HG02970 (cell line): Measurements from ENCODE around the gene ASAP2.
"Not testable (repeated sequence)": the region's sequence is repeated elsewhere in the genome, so short reads cannot be mapped to it uniquely, and the experiment has no call there.

Experiments
- ATAC-seq: cut with Tn5 transposase; IDR thresholded peaks from one replicate; pipeline ENCODE4 v1.9.1; 2021; ENCODE audit warnings: mild to moderate bottlenecking, moderate library complexity, moderate number of reproducible peaks; ENCODE audit not compliant: unreplicated experiment, low FRiP score

The ASAP2 gene

GRCh38 chr2:9391961-9392720 lies 185.5 kb downstream of the ASAP2 start:
- no peak for ATAC-seq

GRCh38 chr2:9392898-9393765 lies 186.5 kb downstream of the ASAP2 start:
- no peak for ATAC-seq

GRCh38 chr2:9394816-9395215 lies 188.2 kb downstream of the ASAP2 start:
- no peak for ATAC-seq

- ATAC-seq, result no peak
These were observed 190.6 kb downstream of the ASAP2 start for GRCh38 chr2:9397201-9397600.

DNA sequence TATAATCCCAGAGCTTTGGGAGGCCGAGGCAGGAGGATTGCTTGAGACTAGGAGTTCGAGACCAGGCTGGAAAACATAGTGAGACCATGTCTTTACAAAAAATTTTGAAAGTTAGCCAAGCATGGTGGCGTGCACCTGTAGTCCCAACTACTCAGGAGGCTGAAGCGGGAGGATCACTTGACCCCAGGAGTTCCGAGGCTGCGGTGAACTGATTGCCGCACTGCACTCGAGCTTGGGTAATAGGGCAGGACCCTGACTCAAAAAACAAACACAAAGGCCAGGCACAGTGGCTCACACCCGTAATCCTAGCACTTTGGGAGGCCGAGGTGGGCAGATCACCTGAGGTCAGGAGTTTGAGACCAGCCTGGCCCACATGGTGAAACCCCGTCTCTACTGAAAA lies 191.6 kb downstream of the ASAP2 start:
- ATAC-seq, result not testable (repeated sequence)

DNA sequence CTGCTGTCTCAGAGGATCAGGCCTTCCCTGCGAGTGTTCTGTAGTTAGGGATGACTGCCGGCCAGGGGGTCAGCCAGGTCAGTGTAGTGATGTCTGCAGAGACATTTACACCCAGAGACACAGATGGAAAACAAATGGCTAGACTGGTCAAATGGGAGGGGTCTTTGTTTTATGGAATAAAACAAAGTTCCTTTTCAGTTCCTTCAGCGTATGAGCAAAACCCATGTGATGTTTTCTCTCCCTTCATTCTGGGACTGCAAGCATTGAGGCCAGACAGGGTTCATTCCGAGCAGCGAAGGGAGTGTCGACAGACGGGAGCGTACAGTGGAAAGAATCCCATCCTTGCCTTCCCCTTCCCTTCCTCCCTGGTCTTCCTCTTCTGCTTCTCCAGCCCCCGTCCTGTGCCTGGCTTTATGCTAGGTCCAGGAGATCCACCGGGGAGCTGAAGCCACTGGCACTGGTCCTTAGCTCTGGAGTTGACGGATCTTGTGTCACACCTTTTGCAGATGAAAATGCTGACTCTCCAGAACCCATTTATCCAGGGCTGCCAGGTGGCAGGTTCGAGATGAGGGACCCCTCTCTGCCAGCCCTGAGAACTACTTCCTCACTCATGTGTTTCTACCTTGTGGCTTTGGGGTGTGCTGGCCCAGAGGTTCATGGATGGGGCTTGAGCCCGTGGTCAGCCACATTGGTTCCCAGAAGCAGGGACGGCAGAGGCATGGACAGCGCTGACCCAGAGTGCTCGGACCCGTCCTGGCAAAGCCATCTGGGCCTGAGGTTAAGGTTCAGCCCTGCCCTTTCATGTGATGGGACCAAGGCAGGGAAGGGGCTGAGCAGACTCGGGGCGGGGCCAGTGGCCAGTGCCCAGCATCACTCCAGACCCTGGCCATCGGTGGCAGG lies 192.5 kb downstream of the ASAP2 start:
- no peak for ATAC-seq

GRCh38 chr2:9400268-9401058 lies 193.9 kb downstream of the ASAP2 start:
- no peak for ATAC-seq

GRCh38 chr2:9401059-9401547 lies 194.5 kb downstream of the ASAP2 start:
- no peak for ATAC-seq

DNA sequence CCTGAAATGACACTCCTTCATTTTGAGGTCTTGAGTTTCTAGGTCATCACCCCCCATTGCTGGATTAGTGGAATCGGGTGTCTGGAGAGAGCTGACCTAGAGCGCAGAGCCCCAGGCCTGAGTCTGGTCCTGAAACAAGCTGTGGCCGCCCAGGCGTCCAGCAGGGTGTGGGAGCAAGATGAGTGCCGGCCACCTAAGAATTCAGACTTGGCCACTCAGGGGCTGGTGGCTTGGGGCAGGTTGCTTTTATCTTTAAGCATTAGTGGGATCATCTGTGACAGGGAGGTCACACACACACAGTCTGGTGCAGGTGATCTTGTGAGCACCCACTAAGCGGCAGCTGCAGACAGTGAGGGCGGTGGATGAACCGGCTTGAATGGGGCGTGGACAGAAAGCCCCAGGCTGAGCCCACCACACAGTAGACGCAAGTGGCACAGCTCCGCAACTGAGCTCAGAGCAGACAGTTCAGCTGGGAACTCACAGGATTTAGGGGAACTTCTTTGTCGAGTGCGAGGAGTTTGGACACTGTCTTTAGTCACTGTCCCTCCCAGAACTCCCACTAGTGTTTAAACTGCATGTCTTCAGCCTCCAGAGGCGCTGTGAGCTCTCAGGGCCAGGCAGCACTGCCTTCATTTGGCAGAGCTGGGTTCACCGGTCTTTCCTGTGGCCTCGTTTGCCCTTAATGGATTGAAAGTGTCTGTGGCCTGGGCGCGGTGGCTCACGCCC lies 195.2 kb downstream of the ASAP2 start:
- ATAC-seq, result no peak

DNA sequence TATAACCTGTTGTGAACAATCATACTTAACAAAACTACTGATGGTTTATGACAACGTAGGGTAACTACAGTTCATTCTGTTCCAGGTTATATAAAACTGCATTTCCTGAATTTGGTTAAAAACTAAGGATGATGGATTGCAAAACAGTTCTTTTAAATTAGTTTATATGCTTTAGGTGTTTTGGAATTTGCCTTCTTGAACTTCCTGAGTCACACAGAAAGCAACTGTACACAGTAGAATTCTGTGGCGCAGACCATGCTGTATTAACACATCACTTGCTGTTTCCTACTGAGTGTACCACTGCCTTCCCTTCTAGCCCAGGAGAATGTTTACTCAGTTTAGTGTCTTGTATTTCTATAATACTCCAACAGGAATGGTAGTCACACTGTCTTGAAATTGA lies 197.3 kb downstream of the ASAP2 start:
- ATAC-seq, result no peak

- ATAC-seq, result no peak
These were observed 197.8 kb downstream of the ASAP2 start for GRCh38 chr2:9404451-9404850.

GRCh38 chr2:9405636-9406035 lies 199.0 kb downstream of the ASAP2 start:
- ATAC-seq, result no peak

DNA sequence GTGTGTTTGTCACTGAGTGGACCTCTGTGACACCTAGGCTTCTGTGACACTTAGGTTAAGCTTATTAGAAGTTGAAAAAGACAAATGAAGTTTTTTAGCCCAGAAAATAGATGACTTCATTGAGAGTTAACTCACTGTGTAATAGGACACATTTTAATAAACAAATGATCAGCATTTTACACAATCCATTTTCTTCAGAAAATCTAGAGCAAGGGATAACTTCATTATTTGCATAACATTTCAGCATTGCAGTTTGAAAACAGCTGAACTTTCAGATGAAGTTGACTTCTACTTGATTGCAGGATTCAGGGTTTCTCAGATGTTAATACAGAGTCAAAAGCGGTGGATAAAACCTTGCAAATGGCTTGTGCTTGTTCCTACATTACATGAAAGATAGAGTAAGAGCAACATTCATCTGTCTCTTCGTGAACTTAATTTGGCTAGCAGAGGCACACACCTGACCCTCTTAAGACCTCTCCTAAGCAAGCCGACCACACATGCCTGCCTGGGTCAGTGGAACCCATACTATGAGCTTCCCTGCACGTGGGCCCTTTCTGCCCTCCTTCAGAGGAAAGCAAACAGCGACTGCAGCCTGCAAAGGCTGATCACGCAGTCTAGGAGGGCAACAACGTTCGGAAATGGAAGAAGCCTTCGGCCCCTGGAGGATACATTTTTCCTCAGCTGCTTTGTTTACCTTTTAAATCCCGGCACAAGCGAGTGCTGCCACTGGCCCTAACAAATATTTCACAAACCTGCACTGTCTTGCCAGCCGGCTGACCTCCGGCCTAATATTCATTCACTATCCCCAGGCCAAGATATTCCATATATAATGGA lies 200.1 kb downstream of the ASAP2 start:
- no peak for ATAC-seq

DNA sequence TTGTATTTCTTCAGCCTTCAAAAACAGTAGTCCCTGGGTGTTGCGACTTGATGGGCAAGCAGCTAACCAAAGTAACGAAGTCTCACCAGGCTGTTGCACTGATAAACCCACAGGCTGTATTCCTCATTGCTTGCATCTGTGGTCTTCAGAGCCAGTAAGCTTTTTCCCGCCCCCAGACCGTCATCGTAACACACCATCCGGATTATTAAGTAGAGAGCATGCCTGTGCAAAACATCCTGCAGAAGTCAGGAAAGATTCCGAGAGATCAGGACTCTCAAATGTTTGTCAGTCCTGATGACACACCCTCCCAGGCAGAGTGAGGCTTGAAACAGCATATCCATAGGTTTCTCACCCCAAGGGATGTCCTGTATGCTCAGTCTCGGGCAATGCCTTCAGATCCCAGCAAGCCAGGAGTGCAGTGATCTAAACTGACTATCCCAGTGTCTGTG lies 200.8 kb downstream of the ASAP2 start:
- ATAC-seq, result no peak

DNA sequence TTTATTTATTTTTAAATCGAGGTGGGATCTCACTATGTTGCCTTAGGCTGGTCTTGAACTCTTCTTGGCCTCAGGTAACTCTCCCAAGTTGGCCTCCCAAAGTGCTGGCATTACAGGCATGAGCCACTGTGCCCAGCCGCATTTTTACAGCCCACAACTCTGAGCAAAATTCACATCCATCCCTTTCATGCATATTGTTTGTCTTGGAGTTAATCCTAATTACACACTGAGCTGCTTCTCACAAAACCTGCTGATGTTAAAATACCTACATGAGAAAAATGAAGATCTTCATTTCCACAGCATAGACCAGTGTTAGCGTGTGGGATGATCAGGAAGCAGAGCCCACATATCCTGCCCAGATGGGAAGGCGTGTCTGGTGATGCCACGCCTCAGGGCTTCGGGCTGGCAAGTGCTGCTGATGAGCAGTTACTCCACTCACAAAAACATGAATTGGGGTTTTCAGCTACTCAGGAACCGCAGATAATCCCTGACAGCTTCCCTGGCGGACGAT lies 202.1 kb downstream of the ASAP2 start:
- ATAC-seq, result no peak

GRCh38 chr2:9410108-9410507 lies 203.5 kb downstream of the ASAP2 start:
- ATAC-seq, result no peak

DNA sequence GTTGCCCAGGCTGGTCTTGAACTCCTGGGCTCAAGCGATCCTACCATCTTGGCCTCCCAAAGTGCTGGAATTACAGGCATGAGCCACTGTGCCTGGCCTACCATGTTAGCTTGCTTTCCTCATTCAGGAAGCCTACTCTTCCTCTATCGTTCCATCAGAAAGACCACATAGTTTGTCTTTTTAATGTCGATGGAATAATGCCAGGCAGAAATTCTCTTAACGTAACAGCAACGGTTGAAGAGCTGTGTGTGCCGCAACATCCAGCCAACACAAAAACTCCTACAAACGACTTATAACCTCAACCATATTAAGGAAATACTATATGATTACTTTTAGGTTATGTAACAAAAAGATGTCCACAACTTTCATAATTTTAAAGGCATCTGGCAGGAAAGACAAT lies 206.2 kb downstream of the ASAP2 start:
- ATAC-seq, result no peak
